Measurements from ENCODE around the gene TRIM44.
"Not testable (repeated sequence)": the region's sequence is repeated elsewhere in the genome, so short reads cannot be mapped to it uniquely, and the experiment has no call there.

The TRIM44 gene

GRCh38 chr11:35688023-35688422 is 25.4 kb downstream of the TRIM44 start:
- Histone ChIP-seq H3K27ac (ENCODE audit: low read depth, low read length) (no peak overlapping the region), H3K4me1 (ENCODE audit: control insufficient read depth, insufficient read depth, low read length) (0 out of 2 replicates have a peak, but pooled peaks cover under 1% of the 10 kb centered on the region), H3K9me3 (ENCODE audit: control insufficient read depth, insufficient read depth, low read length) (no peaks in the 10 kb centered on the region), H3K27me3 (ENCODE audit: control insufficient read depth, insufficient read depth, low read length) (no peaks in the 10 kb centered on the region), H3K4me3 (ENCODE audit: low read depth, low read length) (no peak overlapping the region), H3K36me3 (ENCODE audit: control insufficient read depth, insufficient read depth, low read length) (peaks cover 19% of the 10 kb centered on the region; the same call in 1 of the 2 replicates), H3K9ac (ENCODE audit: low read depth, low read length) (no peak overlapping the region)

- H3K9ac ChIP-seq (ENCODE audit: low read depth, low read length), result no peak overlapping the region
- no peaks in the 10 kb centered on the region for H3K27me3 ChIP-seq (ENCODE audit: control insufficient read depth, insufficient read depth, low read length)
- no peaks in the 10 kb centered on the region for H3K9me3 ChIP-seq (ENCODE audit: control insufficient read depth, insufficient read depth, low read length)
- H3K4me1 ChIP-seq (ENCODE audit: control insufficient read depth, insufficient read depth, low read length), result no peaks in the 10 kb centered on the region
- no peak overlapping the region for H3K4me3 ChIP-seq (ENCODE audit: low read depth, low read length)
- peaks cover 19% of the 10 kb centered on the region; the same call in 1 of the 2 replicates for H3K36me3 ChIP-seq (ENCODE audit: control insufficient read depth, insufficient read depth, low read length)
- H3K27ac ChIP-seq (ENCODE audit: low read depth, low read length), result no peak overlapping the region
Observed at GRCh38 chr11:35689081-35689996, 26.8 kb downstream of the TRIM44 start.

GRCh38 chr11:35702126-35702525 is 39.6 kb downstream of the TRIM44 start:
- peaks cover 14% of the 10 kb centered on the region for H3K9me3 ChIP-seq (ENCODE audit: control insufficient read depth, insufficient read depth, low read length)
- no peak overlapping the region for H3K4me3 ChIP-seq (ENCODE audit: low read depth, low read length)
- H3K4me1 ChIP-seq (ENCODE audit: control insufficient read depth, insufficient read depth, low read length), result no peaks in the 10 kb centered on the region
- no peaks in the 10 kb centered on the region for H3K36me3 ChIP-seq (ENCODE audit: control insufficient read depth, insufficient read depth, low read length)
- no peak overlapping the region for H3K27ac ChIP-seq (ENCODE audit: low read depth, low read length)
- H3K27me3 ChIP-seq (ENCODE audit: control insufficient read depth, insufficient read depth, low read length), result no peaks in the 10 kb centered on the region
- H3K9ac ChIP-seq (ENCODE audit: low read depth, low read length), result no peak overlapping the region

GRCh38 chr11:35709376-35709775 is 46.8 kb downstream of the TRIM44 start:
- H3K9me3 ChIP-seq (ENCODE audit: control insufficient read depth, insufficient read depth, low read length), result no peaks in the 10 kb centered on the region
- no peaks in the 10 kb centered on the region for H3K36me3 ChIP-seq (ENCODE audit: control insufficient read depth, insufficient read depth, low read length)
- H3K4me3 ChIP-seq (ENCODE audit: low read depth, low read length), result no peak overlapping the region
- no peak overlapping the region for H3K27ac ChIP-seq (ENCODE audit: low read depth, low read length)
- no peaks in the 10 kb centered on the region for H3K4me1 ChIP-seq (ENCODE audit: control insufficient read depth, insufficient read depth, low read length)
- H3K27me3 ChIP-seq (ENCODE audit: control insufficient read depth, insufficient read depth, low read length), result no peaks in the 10 kb centered on the region
- no peak overlapping the region for H3K9ac ChIP-seq (ENCODE audit: low read depth, low read length)

- Histone ChIP-seq H3K4me3 (ENCODE audit: low read depth, low read length) (no peak overlapping the region), H3K4me1 (ENCODE audit: control insufficient read depth, insufficient read depth, low read length) (no peaks in the 10 kb centered on the region), H3K9me3 (ENCODE audit: control insufficient read depth, insufficient read depth, low read length) (no peaks in the 10 kb centered on the region), H3K27me3 (ENCODE audit: control insufficient read depth, insufficient read depth, low read length) (no peaks in the 10 kb centered on the region), H3K27ac (ENCODE audit: low read depth, low read length) (no peak overlapping the region), H3K9ac (ENCODE audit: low read depth, low read length) (no peak overlapping the region), H3K36me3 (ENCODE audit: control insufficient read depth, insufficient read depth, low read length) (no peaks in the 10 kb centered on the region)
Observed at GRCh38 chr11:35711173-35711910, 48.8 kb downstream of the TRIM44 start.

- H3K9me3 ChIP-seq (ENCODE audit: control insufficient read depth, insufficient read depth, low read length), result no peaks in the 10 kb centered on the region
- no peaks in the 10 kb centered on the region for H3K36me3 ChIP-seq (ENCODE audit: control insufficient read depth, insufficient read depth, low read length)
- H3K27me3 ChIP-seq (ENCODE audit: control insufficient read depth, insufficient read depth, low read length), result no peaks in the 10 kb centered on the region
- no peak overlapping the region for H3K4me3 ChIP-seq (ENCODE audit: low read depth, low read length)
- H3K9ac ChIP-seq (ENCODE audit: low read depth, low read length), result no peak overlapping the region
- H3K27ac ChIP-seq (ENCODE audit: low read depth, low read length), result no peak overlapping the region
- H3K4me1 ChIP-seq (ENCODE audit: control insufficient read depth, insufficient read depth, low read length), result no peaks in the 10 kb centered on the region
Observed at GRCh38 chr11:35711924-35712323, 49.3 kb downstream of the TRIM44 start.

- Histone ChIP-seq H3K9ac (ENCODE audit: low read depth, low read length) (no peak overlapping the region), H3K9me3 (ENCODE audit: control insufficient read depth, insufficient read depth, low read length) (no peaks in the 10 kb centered on the region), H3K4me1 (ENCODE audit: control insufficient read depth, insufficient read depth, low read length) (no peaks in the 10 kb centered on the region; the same call in 1 of the 2 replicates), H3K27ac (ENCODE audit: low read depth, low read length) (no peak overlapping the region), H3K36me3 (ENCODE audit: control insufficient read depth, insufficient read depth, low read length) (no peaks in the 10 kb centered on the region), H3K27me3 (ENCODE audit: control insufficient read depth, insufficient read depth, low read length) (no peaks in the 10 kb centered on the region), H3K4me3 (ENCODE audit: low read depth, low read length) (no peak overlapping the region)
Observed at GRCh38 chr11:35712533-35712932, 50.0 kb downstream of the TRIM44 start.

- no peak overlapping the region for H3K27ac ChIP-seq (ENCODE audit: low read depth, low read length)
Observed at GRCh38 chr11:35714882-35715627, 52.5 kb downstream of the TRIM44 start.

GRCh38 chr11:35715677-35716076 is 53.1 kb downstream of the TRIM44 start:
- not testable (repeated sequence) for H3K9ac ChIP-seq (ENCODE audit: low read depth, low read length); H3K9me3 ChIP-seq (ENCODE audit: control insufficient read depth, insufficient read depth, low read length); H3K4me3 ChIP-seq (ENCODE audit: low read depth, low read length); H3K27ac ChIP-seq (ENCODE audit: low read depth, low read length); H3K36me3 ChIP-seq (ENCODE audit: control insufficient read depth, insufficient read depth, low read length); H3K4me1 ChIP-seq (ENCODE audit: control insufficient read depth, insufficient read depth, low read length); H3K27me3 ChIP-seq (ENCODE audit: control insufficient read depth, insufficient read depth, low read length)

More at GRCh38 chr11:35714882-35715627, 52.5 kb downstream of the TRIM44 start:
- H3K9me3 ChIP-seq (ENCODE audit: control insufficient read depth, insufficient read depth, low read length), result no peaks in the 10 kb centered on the region
- H3K9ac ChIP-seq (ENCODE audit: low read depth, low read length), result no peak overlapping the region
- no peaks in the 10 kb centered on the region for H3K36me3 ChIP-seq (ENCODE audit: control insufficient read depth, insufficient read depth, low read length)
- H3K27me3 ChIP-seq (ENCODE audit: control insufficient read depth, insufficient read depth, low read length), result no peaks in the 10 kb centered on the region
- no peaks in the 10 kb centered on the region; the same call in 1 of the 2 replicates for H3K4me1 ChIP-seq (ENCODE audit: control insufficient read depth, insufficient read depth, low read length)
- H3K4me3 ChIP-seq (ENCODE audit: low read depth, low read length), result no peak overlapping the region

- no peaks in the 10 kb centered on the region for H3K27me3 ChIP-seq (ENCODE audit: control insufficient read depth, insufficient read depth, low read length)
- no peak overlapping the region for H3K27ac ChIP-seq (ENCODE audit: low read depth, low read length)
- no peaks in the 10 kb centered on the region for H3K36me3 ChIP-seq (ENCODE audit: control insufficient read depth, insufficient read depth, low read length)
Observed at GRCh38 chr11:35717043-35717442, 54.5 kb downstream of the TRIM44 start.

More at GRCh38 chr11:35717043-35717442, 54.5 kb downstream of the TRIM44 start:
- H3K9me3 ChIP-seq (ENCODE audit: control insufficient read depth, insufficient read depth, low read length), result no peaks in the 10 kb centered on the region
- H3K4me3 ChIP-seq (ENCODE audit: low read depth, low read length), result no peak overlapping the region
- H3K9ac ChIP-seq (ENCODE audit: low read depth, low read length), result no peak overlapping the region
- H3K4me1 ChIP-seq (ENCODE audit: control insufficient read depth, insufficient read depth, low read length), result no peaks in the 10 kb centered on the region; the same call in none of the 2 replicates

All from HUES48 (cell line).